Stimulated activated CD4-positive, alpha-beta T cell treated with anti-CD3 and anti-CD28 coated beads, Interleukin-4, amount 100 ng/mL, for 48 hours (primary cell): Measurements from ENCODE around the gene SLC22A5.
"Not testable (repeated sequence)": the region's sequence is repeated elsewhere in the genome, so short reads cannot be mapped to it uniquely, and the experiment has no call there.

Source experiments
- DNase-seq, 2 donors: peaks; one replicate each; pipeline ENCODE4 v3.0.0-alpha.2; 2020; ENCODE audit warnings: low read depth in 2 of 2

Gene SLC22A5

GRCh38 chr5:132426525-132427138 lies 57.1 kb downstream of the SLC22A5 start:
- peak; percentile 53 to 66 for DNase-seq

- DNase-seq: no peak
These were observed 58.0 kb downstream of the SLC22A5 start for GRCh38 chr5:132427281-132428146.

GRCh38 chr5:132428147-132428482 lies 58.6 kb downstream of the SLC22A5 start:
- no peak for DNase-seq

- no peak for DNase-seq
These were observed 59.3 kb downstream of the SLC22A5 start for GRCh38 chr5:132428484-132429462.

GRCh38 chr5:132429463-132430440 lies 60.2 kb downstream of the SLC22A5 start:
- no peak for DNase-seq

- DNase-seq: no peak
These were observed 61.2 kb downstream of the SLC22A5 start for GRCh38 chr5:132430746-132431145.

GRCh38 chr5:132431632-132432031 lies 62.1 kb downstream of the SLC22A5 start:
- no peak for DNase-seq

- no peak for DNase-seq
These were observed 63.6 kb downstream of the SLC22A5 start for GRCh38 chr5:132433141-132433540.

- DNase-seq: no peak
These were observed 65.1 kb downstream of the SLC22A5 start for GRCh38 chr5:132434416-132435286.

- no peak for DNase-seq
These were observed 65.9 kb downstream of the SLC22A5 start for GRCh38 chr5:132435447-132435846.

GRCh38 chr5:132435886-132436285 lies 66.4 kb downstream of the SLC22A5 start:
- DNase-seq: no peak

GRCh38 chr5:132436936-132437335 lies 67.4 kb downstream of the SLC22A5 start:
- no peak for DNase-seq

GRCh38 chr5:132437604-132438266 lies 68.2 kb downstream of the SLC22A5 start:
- DNase-seq: peak in 1 of 2 donors; percentile 52

- DNase-seq: not testable (repeated sequence)
These were observed 68.7 kb downstream of the SLC22A5 start for GRCh38 chr5:132438267-132438645.

GRCh38 chr5:132438917-132439316 lies 69.4 kb downstream of the SLC22A5 start:
- no peak for DNase-seq

- no peak for DNase-seq
These were observed 70.1 kb downstream of the SLC22A5 start for GRCh38 chr5:132439521-132440089.

- no peak for DNase-seq
These were observed 74.6 kb downstream of the SLC22A5 start for GRCh38 chr5:132444061-132444460.
